NCI-H2171 treated with DMSO at 0.1 percent for 48 hours (cell line): ENCODE data around the gene LTC4S.

Experiments used
- DNase-seq: peaks from one replicate; lab custom pipeline; 2025; lab: John Stamatoyannopoulos, UW

The LTC4S gene

GRCh38 chr5:179795863-179796833, 2.4 kb downstream of the LTC4S start:
- peak; percentile 40 for DNase-seq

- no peak for DNase-seq
These were observed 3.3 kb downstream of the LTC4S start for GRCh38 chr5:179796877-179797608.

DNA sequence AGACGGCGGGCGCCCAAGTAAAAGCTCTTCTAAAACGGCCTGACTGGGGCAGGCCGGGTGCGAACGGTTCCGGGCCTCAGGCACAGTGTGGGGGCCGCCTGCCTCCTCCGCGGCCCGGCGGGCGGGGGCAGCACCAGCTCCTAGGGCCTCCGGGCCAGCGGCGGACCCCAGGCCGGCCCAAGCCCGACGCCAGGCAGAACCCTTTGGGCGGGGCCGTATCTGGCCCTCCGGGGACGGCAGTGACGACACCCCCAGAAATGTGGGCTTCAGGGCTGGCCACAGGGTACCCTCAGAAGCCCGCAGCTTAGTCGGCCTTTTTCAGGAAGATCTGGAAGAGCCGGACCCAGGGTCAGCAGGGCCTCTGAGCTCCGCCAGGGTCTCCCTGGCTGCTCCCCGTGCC, 4.0 kb downstream of the LTC4S start:
- DNase-seq, result no peak

DNA sequence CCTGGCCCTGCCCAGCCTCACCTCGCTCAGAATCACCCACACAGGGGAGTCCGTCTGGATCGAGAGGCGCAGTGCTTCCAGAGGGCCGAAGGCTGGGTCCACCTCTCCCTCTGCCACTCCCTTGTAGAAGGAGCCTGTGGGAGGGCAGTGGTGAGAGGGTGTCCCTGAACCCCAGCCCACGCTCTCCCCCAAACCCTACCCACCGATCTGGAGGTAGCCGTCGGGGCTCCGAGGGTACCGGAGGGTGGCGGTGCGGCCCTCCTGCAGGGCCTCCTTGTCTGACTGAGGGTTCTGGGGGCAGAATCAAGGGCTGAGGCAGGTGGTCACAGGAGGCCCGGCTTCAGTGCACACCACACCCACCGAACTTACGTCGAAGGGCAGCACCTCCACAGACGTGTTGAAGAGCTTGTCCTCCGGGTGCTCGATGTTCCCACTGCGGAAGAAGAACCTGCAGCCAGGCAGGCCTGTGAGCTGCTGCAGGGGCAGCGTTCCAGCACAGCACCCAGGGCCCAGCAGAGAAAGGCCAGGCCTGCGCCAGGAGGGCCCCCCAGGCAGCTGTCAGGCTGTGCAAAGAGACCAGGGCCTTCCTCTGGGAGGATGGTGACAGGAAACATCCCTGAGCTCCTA, 4.5 kb downstream of the LTC4S start:
- no peak for DNase-seq

GRCh38 chr5:179798771-179799643, 5.2 kb downstream of the LTC4S start:
- DNase-seq, result no peak

GRCh38 chr5:179799644-179799973, 5.8 kb downstream of the LTC4S start:
- no peak for DNase-seq

DNA sequence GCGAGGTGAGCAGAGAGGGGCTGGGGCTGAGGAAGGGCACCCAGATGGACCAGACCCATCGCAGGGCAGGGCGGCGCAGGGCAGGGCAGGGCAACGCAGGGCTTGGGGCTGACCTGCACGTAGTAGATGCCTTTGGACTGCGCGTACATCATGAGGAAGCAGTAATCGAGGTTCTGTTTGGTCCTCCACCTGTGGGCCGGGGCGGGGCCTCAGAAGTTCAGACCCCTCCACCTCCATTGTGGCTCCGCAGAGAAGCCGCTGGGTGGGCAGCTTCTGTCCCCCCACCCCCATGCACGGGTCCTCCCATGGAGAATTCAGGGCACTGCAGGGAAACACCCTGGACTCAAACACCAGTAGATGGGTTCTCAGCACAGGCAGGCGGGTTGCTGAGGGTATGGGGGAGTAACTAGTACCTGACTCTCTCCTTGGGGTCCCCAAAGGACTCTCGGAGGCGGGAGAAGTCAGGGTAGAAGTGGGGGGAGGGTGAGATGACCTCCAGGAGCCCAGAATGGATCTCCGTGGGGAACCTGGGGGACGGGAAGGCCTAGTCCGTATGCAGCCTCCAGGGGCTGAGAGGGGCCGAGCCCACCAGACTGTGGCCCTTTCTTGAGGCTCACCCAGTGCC, 6.4 kb downstream of the LTC4S start:
- no peak for DNase-seq

GRCh38 chr5:179800696-179801201, 7.0 kb downstream of the LTC4S start:
- DNase-seq, result no peak

DNA sequence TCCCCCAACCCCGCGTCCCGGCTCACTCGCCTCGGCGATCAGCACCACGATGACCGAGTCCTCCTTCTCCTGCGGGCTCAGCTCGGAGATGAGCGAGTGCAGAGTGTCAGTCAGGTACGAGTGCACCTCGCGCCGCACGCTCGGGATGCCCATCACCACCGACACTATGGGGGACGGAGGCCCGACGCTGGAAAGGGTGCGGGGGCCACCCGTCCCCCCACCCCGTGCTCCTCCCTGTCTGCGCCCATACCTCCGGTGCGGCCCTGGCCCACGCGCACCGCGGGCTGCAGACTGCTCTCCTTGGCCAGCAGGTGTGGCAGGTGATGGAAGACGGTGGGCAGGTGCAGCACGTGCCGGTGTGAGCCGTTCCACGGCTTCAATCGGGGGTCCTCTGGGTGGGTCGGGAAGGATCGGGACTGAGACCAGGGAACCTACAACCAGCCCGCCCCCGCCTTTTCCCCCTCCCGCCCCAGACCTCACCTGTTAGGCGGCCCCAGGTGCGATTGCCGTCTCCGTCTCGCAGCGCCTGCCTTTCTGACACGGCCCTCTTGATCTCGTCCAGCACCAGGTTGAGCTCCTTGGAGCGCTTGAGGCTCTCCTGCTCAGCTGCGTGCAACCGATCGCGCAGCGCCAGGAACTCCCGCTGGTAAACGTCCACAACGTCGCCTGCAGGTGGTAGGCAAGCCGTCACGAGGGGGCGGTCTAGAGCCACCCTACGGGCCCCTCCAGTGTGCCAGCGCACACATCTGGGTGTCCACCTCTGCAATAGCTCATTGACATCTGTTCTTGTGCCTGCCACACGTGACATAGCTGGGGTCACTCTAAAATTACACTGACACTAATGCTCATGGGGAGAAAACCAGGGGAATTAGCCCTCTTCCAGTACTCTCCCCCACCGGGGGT, 7.8 kb downstream of the LTC4S start:
- DNase-seq, result no peak

DNA sequence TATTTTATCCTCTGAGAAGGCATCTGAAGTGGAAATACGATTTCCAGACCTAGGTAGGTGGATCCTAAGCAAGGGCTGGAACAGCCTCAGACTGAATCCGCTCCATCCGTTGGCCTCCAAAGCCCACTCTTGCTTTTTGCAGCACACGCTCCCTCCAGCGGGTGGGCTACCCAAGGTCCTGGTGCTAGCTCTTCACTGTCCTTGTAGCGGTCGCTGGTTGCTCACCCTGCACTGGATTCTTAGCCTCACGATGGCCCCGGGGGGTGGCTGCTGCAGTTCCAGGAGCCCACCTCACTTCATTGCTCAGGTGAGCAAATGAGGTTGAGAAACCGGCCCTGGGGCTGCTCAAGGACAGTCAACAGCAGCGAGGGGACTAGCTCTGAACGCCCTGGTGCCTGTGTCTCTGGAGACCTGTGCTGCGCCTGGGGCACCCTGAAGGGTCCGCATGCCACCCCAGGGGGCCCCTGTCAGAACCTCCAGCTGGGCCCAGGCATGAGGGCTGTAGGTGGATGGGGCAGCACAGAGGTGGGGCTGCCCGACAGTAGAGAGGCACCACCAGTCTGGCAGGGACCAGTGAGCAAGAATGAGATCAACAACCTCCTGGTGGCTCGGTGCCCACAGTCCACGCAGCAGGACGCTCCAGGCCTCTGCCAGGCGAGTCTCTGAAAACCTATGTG, 8.6 kb downstream of the LTC4S start:
- DNase-seq, result no peak

DNA sequence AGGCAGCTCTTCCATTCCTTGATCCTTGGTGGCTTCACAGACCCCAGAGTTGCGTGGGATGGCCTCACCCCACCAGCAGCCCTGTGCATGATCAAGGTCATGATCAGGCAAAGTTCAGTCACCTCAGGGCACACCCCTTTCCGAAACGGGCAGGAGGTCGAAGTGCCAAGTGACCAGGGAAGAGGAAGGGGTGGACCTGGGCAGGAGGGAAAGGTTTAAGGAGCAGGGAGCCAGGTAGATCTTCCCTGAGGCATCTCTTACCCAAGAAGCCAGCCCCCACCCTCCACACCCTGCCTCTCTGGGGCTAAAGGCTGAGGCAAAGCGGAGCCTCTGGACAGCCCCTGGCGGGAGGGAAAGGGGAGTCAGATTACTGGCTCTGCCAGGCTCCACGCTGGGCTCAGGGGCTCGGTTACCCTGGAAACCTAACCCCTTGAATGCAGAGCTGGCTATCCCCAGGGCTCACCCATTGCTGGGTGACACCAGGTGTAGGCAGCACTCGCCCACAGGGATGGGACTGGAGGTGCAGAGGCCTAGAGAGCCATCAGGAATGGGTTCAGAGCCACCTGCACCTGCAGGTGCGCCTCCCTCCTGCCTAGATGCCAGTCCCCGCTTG, 9.3 kb downstream of the LTC4S start:
- peak; percentile 5 for DNase-seq

- no peak for DNase-seq
These were observed 10.1 kb downstream of the LTC4S start for GRCh38 chr5:179803651-179804554.

DNA sequence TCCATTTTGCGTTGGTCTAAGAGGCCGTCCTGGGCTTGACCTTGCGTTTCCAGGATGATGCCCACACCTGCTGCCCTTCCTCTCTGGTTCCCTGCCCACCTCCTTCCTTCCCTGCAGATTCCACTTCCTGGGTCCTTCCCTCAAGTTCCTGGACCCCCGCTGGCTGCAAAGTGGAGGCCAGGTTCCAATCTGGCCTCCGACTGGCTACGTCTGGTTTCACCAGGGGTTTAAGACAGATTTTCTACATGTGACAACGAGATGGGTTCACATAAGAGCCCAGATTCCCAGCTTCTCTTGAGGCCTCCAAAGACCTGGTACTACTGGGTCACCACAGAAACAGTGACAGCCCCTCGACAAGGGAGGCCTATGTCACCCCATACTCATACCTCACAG, 10.8 kb downstream of the LTC4S start:
- no peak for DNase-seq

GRCh38 chr5:179805070-179805528, 11.3 kb downstream of the LTC4S start:
- DNase-seq, result no peak

GRCh38 chr5:179805529-179806249, 11.9 kb downstream of the LTC4S start:
- no peak for DNase-seq

DNA sequence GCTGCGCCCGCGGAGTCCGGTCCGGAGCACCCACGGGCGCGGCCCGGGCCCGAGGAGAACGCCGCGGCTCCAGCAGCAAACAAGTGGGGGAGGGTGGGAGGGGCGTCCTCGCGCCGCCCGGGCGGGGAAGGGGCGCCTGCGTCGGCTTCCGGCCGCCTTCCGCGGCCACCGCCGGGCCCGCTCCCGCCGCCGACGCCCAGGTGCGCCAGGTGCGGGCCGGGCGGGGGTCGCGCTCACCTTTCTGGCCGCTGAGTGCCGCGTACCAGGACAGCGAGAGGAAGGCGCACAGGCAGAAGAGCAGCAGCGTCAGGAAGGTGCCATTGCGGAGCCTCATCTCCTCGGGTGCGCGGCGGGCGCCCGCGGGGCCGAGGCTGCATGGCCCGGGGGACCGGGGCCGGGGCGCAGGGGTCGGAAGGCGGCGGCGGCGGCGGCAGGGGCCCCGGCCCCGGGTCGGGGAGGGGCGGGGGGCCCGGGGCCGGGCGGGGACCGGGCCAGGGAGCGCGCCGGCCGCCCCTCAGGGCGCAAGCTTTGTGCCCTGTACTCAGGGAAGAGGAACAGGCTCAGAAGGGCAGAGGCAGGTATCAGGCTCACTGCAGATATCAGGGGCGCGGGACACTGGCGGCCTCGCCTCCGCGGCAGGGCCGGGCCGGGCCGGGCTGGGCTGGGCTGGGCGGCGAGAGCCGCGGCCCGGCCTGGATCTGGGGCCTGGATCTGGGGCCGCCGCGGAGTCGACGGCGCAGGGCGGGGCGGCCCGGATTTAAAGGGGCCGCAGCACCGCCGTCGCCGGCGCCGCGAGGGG, 12.7 kb downstream of the LTC4S start, which contains the start of gene MGAT4B:
MGAT4B (minus strand) TSS at position 617 of the 799 bp plus-strand sequence; CDS start at position 334, 283 bp downstream.
- peak; percentile 24 for DNase-seq
